ACHN (cell line): ENCODE measurements around the gene NLRP6.
"Not testable (repeated sequence)": the region's sequence is repeated elsewhere in the genome, so short reads cannot be mapped to it uniquely, and the experiment has no call there.

Experiments used
- DNase-seq: peaks from one replicate; pipeline ENCODE4 v3.0.0-alpha.2; 2015
- in situ Hi-C: cut with HindIII; loops from 2 replicates; pipeline ENCODE4 v1.10.0; 2017; ENCODE audit warnings: low sequenced_read_pairs, low pct_ligation_motif_present, low pct_unique_long_range_greater_than_20kb

Gene NLRP6

DNA sequence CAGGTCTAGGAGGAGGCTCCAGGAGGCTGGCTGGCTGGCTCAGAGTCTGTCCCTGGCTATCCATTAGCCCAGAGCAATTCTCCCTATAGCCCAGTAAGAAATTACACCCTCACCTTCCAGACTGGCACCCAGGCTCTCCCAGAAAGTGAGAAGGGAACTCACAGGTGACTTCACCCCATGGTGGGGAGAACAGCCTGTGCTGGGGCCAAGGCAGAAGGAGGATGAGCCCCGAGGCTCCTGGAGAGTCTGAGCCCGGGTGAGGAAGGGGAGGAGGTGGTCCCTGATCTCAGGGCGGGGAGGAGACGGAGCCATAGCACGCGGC, 36.3 kb downstream of the NLRP6 start:
- DNase-seq, in situ Hi-C loops: not testable (repeated sequence)

DNA sequence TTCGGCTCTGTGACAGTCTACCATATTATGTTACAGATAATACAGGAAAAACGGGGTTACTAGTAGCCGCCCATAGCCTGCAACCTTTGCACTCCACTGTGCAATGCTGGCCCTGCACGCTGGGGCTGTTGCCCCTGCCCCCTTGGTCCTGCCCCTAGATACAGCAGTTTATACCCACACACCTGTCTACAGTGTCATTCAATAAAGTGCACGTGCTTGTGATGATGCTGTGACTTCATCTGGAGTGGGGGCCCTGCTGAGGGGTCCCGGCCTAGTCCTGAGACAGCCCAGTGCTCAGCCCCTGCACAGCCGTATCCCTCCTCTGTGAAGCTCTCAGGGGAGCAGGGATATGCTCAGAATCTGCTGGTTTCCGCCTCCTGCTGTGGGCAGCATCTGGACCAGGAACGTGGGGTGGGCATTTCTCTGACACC, 36.9 kb downstream of the NLRP6 start:
- no peak for DNase-seq
- in situ Hi-C loops: no loop called here

- in situ Hi-C loops: no loop called here
- DNase-seq: no peak
These were observed 37.3 kb downstream of the NLRP6 start for GRCh38 chr11:315516-315994.

DNA sequence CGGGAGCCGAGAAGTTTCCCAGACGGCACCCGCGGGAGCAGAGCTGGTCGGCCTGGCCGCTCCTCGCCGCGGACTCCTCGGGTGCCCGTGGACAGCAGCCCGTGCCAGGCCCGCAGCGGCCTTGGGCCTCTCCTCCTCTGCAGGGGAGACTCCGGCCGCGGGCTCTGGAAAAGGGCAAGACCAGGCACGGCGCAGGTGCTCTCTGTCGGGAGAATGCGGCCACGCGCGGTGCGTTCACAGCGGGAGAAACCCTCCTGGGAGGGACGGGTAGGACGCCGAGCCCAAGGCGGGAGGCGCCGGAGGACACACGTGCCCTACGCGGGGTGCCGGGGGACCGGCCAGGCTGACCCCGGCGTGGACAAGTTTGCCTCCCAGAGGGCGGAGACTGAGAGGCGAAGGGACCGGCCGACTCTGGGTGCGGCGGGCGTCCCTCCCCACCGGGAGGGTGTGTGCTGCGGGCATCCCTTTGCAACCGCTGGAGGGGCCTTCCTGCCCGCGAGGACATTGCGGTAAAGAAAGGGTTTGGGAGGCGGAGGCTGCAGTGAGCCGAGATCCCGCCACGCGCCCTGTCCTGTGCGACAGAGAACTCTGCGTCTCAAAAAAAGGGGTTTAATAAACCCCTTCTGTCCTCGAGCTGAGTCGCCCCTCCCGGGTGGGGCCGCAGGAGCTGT, 38.0 kb downstream of the NLRP6 start:
- no peak for DNase-seq
- in situ Hi-C loops: no loop called here

GRCh38 chr11:316891-317301, 38.7 kb downstream of the NLRP6 start:
- DNase-seq: no peak
- in situ Hi-C loops: no loop called here

DNA sequence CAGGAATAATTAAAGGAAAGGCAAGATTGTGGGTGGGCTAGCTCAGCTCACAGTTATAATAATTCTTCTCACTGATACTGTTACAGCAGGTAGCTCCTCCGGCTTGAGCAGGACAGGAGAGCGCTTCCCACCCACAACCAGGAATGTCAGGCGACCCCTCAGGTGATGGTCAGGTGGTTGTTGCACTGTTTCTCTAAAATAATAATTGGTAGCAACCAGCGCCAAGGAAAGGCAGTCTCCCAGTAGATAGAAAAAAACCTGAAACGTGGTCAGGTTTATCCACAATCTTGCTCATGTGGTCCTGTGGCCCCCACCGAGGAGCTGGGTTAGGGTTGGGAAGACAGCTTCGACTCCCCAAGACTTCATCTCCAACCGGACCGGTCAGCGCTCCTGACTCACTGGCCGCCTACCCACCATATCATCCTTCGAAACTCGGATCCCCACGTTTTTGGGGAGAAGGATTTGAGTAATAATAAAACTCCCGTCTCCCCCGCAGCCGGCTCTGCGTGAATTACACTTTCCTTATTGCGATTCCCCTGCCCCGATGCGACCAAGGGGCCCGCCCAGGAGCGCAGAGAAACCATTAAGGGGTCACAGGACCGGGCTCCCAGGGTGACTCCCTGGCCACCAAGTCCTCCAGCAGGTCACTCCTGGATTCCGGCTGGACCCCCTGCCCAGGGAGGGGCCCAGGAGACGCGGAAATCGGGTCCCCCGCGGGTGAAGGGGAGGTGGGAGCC, 39.6 kb downstream of the NLRP6 start:
- DNase-seq, in situ Hi-C loops: not testable (repeated sequence)

DNA sequence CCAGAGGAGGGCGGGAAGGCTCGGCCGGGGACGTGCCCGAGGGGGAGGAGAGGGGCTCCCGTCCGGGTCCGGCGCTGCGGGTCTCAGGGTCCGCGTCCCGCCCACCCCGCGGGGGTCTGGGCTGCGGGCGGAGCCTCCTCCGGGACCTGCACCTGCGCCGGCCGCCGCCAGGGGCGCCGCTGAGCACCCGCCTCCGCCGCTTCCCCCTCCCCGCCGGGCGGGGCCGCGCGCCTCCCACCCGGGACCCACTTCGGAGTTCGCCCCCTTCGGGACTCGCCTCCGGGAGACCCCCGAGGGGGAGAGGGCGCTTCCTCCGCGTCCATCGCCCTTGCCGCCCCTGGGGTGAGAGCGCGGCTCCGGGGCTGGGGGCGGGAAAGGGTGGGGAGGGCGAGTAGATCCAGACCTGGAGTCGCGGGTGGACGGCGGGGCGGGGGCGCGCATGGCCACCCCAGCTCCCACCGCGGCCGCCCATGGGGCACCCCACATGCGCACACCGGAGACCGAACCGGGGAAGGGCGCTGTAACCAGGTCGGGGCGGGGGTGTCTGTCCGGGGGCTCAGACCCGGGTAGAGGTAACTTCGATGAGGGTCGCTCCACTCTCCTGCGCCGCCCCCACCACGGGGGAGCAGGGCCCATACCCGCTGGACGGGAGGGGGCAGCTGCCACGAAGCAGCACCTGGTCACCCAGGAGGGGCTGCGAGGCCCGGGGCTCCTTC, 40.4 kb downstream of the NLRP6 start:
- DNase-seq, in situ Hi-C loops: not testable (repeated sequence)

DNA sequence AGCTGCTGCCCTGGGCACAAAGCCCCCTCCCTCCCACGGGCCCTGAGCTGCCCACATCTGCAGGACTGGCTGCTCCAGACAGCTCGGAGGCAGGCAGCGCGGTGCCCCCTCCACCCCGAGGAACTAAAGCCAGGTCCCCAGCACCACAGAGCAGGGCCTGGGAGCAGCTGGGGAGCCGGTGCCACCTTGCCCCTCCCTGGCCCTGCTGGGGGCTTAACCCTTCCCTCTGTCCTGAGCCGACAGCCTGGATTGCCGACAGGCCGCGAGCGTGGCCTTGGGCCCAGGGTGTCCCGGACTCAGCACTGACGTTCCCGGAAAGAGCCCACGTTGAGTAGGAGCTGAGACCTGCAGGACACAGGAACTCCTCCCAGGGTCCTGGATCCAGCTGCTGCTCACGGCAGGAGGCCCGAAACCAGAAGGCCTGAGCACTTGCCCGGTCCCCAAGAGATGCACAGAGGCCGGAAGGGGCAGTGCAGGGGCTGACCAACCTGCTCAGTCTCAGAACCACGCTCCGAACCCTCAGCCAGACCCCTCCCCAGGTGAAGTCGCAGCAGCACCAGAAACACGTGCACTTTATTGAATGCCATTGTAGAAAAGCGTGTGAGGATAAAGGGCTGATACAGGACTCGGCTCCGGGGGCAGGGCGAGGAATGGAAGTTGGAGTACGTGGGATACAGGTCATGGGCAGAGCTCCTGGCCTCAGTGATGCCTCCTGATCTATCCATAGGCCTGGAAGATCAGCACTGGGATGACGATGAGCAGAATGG, 41.1 kb downstream of the NLRP6 start:
- peak; percentile 16 for DNase-seq
- in situ Hi-C loops: not testable (repeated sequence)

DNA sequence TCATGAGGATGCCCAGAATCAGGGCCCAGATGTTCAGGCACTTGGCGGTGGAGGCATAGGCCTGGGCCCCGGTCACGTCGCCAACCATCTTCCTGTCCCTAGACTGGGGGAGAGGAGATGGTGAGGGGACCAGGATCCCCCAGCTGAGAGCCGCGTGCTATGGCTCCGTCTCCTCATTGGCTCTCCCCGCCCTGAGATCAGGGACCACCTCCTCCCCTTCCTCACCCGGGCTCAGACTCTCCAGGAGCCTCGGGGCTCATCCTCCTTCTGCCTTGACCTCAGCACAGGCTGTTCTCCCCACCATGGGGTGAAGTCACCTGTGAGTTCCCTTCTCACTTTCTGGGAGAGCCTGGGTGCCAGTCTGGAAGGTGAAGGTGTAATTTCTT, 41.7 kb downstream of the NLRP6 start:
- DNase-seq, in situ Hi-C loops: not testable (repeated sequence)

DNA sequence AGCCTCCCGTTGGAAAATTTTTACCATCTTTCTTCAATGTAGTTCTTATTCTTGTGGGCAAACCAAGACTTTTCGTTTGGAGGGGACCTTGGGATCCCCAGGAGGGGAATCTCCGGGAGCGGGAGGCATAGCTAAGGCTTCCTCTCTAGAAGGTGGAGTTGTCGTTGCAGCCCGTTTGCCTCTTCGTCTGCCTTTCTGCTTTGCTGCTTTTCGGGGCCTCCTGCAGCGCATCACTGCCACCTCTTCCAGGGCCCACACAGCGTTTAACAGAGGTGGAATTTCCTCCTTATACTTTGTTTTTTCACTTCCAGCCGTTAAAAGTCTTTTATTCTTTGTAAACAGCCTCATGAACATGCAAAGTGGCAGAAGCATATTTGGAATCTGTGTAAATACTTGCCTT, 45.9 kb downstream of the NLRP6 start:
- in situ Hi-C loops: no loop called here
- DNase-seq: no peak

- in situ Hi-C loops, DNase-seq: not testable (repeated sequence)
These were observed 46.6 kb downstream of the NLRP6 start for GRCh38 chr11:324593-325517.

GRCh38 chr11:325796-326591, 47.8 kb downstream of the NLRP6 start:
- in situ Hi-C loops: no loop called here

DNA sequence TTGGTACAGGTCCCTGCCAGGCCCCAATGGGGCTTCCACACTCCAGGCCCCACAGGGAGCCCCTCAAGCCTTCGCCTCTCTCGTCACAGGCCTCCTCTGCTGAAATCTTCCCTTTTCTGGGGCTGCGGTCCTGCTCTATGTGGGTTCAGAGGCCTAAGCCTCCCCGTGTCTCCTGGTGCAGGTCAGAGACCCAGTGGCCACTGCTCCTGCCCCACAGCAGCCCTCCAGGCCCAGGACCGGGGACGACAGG, 48.3 kb downstream of the NLRP6 start:
- DNase-seq: no peak
- in situ Hi-C loops: no loop called here

More at GRCh38 chr11:325796-326591, 47.8 kb downstream of the NLRP6 start:
- no peak for DNase-seq

DNA sequence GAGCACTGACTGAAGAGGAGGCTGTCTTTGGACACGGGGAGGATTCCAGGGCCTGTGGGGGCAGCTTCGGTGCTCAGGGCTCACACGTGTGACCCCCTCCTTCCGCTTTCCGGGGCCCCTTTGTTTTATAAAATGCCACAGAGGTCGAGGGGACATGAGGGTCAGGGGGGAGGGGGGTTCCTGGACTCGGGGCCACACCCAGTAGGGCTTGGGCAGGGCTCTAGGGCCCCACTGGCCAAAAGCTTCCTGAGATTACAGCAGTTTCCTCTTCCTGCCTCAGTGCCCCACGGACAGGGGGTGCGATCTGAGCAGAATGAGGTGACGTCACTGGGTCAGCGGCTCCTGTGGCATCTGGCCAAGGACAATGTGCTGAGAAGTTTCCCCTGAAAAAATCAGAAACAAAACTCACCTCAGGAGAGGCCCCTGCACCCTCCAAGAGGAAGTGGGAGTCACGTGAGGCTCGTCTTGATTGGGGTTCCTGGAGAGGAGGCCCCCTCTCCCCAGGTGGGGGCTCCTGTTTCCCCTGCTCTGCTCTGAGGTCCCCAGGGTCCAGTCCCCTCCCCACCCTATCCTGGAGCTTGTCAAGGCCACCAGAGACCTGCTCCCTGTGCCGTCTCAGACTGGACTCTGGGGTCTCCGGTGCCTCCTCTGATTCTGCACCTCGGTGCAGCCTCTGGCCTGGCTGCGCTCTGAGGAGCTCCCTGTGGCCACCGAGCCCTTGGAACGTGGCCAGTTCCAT, 48.8 kb downstream of the NLRP6 start:
- in situ Hi-C loops: no loop called here
- no peak for DNase-seq

- DNase-seq: no peak
- in situ Hi-C loops: no loop called here
These were observed 49.3 kb downstream of the NLRP6 start for GRCh38 chr11:327581-327923.

GRCh38 chr11:328012-328411, 49.8 kb downstream of the NLRP6 start:
- DNase-seq: no peak
- in situ Hi-C loops: no loop called here
